ENCODE data around the gene C11orf21. TPM values are rescaled to one million over a fixed set of nuclear protein-coding genes. Genes with fewer than 3 reads are reported as not detected.

The C11orf21 gene
- total RNA-seq, 2 donors from 2014 or later: 0.11 to 0.52 TPM

DNA sequence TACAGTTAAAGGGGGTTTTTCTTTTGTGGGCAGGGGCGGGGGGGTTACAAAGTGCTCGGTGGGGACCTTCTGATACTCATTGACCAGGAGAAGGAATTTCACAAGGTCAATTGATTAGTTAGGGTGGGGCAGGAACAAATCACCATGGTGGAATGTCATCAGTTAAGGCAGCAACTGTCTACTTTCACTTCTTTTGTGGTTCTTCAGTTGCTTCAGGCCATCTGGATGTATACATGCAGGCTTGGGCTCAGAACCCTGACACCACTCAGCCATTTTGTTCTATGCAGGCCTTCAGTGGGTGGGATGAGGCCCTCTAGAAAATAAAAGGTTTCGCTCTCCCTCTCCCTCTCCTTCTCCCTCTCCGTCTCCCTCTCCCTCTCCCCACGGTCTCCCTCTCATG, 29.7 kb upstream of the C11orf21 start:
- TF ChIP-seq, protein P1, sequence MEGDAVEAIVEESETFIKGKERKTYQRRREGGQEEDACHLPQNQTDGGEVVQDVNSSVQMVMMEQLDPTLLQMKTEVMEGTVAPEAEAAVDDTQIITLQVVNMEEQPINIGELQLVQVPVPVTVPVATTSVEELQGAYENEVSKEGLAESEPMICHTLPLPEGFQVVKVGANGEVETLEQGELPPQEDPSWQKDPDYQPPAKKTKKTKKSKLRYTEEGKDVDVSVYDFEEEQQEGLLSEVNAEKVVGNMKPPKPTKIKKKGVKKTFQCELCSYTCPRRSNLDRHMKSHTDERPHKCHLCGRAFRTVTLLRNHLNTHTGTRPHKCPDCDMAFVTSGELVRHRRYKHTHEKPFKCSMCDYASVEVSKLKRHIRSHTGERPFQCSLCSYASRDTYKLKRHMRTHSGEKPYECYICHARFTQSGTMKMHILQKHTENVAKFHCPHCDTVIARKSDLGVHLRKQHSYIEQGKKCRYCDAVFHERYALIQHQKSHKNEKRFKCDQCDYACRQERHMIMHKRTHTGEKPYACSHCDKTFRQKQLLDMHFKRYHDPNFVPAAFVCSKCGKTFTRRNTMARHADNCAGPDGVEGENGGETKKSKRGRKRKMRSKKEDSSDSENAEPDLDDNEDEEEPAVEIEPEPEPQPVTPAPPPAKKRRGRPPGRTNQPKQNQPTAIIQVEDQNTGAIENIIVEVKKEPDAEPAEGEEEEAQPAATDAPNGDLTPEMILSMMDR (IDR thresholded peaks at IDR 0.05): no peak
- Histone ChIP-seq H3K27ac (no peak overlapping the region), H3K4me3 (no peak overlapping the region), H3K9me3 (no peaks in the 10 kb centered on the region), H3K9ac (ENCODE audit: low read depth in 2 of 2, low read length in 2 of 2) (no peak overlapping the region), H3K27me3 (no peaks in the 10 kb centered on the region), H3K4me1 (no peaks in the 10 kb centered on the region), H3K36me3 (no peaks in the 10 kb centered on the region)
- intact Hi-C loops (cut with DNase I): no loop called here
- DNase-seq: no peak

DNA sequence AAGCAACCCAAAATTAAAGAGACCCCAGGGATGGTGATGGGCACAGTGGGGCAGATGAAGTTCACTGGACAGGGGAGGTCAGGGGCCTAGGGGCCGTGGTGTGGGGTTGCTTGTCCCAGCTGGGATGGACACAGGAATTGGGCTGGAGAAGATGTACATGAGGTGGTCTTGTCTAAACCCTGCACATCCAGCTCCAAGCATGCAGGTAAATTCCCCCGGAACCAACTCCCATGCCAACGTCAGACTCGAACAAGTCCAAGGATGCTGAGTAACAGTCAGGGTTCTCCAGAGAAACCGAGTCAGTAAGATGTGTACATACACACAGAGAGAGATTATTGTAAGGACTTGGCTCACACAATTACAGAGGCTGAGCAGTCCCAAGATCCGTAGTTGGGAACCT, 29.0 kb upstream of the C11orf21 start:
- DNase-seq: no peak
- H3K4me3 ChIP-seq: no peak overlapping the region
- H3K27me3 ChIP-seq: no peaks in the 10 kb centered on the region
- H3K4me1 ChIP-seq: no peaks in the 10 kb centered on the region
- H3K36me3 ChIP-seq: no peaks in the 10 kb centered on the region
- TF ChIP-seq, protein P1 (IDR thresholded peaks at IDR 0.05): no peak
- no peaks in the 10 kb centered on the region for H3K9me3 ChIP-seq
- no peak overlapping the region for H3K27ac ChIP-seq
- no peak overlapping the region for H3K9ac ChIP-seq (ENCODE audit: low read depth in 2 of 2, low read length in 2 of 2)
- intact Hi-C loops (cut with DNase I): no loop called here

DNA sequence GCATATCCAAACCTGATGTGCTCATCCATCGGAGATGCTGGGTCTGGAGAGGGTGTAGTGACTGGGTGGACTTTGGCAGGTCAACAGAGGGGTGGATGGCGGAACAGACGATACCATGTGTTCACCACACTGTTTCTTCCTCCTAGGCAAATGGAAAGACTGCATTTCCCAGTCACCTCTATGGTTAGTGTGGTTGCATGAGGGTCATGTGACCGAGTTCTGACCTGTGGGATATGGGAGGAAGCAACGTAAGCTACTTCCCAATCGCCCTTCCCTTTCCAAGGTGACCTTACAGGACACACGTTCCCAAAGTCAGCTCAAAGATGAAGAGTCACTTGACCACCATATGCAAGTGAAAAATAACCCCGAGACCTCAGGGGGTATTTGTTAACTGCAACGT, 27.8 kb upstream of the C11orf21 start:
- intact Hi-C loops (cut with DNase I): no loop called here
- no peak overlapping the region for H3K4me3 ChIP-seq
- no peak overlapping the region for H3K9ac ChIP-seq (ENCODE audit: low read depth in 2 of 2, low read length in 2 of 2)
- no peak overlapping the region for H3K27ac ChIP-seq
- H3K27me3 ChIP-seq: no peaks in the 10 kb centered on the region
- TF ChIP-seq, protein P1 (IDR thresholded peaks at IDR 0.05): no peak
- no peak for DNase-seq
- H3K36me3 ChIP-seq: no peaks in the 10 kb centered on the region
- H3K9me3 ChIP-seq: no peaks in the 10 kb centered on the region
- H3K4me1 ChIP-seq: no peaks in the 10 kb centered on the region

DNA sequence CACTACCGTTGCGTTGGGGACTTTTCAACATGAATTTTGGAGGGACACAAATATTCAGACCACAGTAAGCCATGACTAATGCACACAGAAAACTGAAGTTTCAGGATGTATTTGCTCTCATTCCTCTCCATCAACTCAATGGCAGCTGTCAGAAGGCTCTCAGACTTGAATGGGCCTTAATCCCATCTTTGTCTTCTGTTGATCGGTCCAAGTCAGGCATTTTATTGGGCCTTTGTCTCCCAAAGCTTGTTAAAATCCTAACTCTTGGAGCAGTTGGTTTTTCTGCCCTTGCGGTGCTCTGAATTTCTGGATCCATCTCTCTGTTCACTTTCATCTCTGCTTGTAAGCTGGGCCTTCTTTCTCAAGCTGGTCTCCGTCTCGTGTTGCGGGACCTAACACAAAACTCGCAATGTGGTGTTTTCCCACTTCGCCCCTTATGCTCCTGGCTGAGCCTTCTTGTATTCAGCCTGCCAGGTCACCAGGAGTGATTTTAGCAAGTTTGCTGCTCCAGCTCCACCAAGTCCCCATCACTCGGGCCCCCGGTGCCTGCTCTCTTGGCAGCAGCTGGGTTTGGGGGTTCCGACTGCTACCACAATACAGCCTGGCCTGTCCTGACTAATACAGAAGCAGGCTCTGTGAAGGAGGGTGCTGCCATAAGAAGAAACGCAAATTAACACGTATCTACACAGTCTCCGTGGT, 27.1 kb upstream of the C11orf21 start:
- Histone ChIP-seq H3K36me3 (no peaks in the 10 kb centered on the region), H3K4me1 (no peaks in the 10 kb centered on the region), H3K27me3 (no peaks in the 10 kb centered on the region), H3K4me3 (no peak overlapping the region), H3K27ac (no peak overlapping the region), H3K9ac (ENCODE audit: low read depth in 2 of 2, low read length in 2 of 2) (no peak overlapping the region), H3K9me3 (no peaks in the 10 kb centered on the region)
- TF ChIP-seq, protein P1 (IDR thresholded peaks at IDR 0.05): no peak
- intact Hi-C loops (cut with DNase I): no loop called here
- DNase-seq: no peak

DNA sequence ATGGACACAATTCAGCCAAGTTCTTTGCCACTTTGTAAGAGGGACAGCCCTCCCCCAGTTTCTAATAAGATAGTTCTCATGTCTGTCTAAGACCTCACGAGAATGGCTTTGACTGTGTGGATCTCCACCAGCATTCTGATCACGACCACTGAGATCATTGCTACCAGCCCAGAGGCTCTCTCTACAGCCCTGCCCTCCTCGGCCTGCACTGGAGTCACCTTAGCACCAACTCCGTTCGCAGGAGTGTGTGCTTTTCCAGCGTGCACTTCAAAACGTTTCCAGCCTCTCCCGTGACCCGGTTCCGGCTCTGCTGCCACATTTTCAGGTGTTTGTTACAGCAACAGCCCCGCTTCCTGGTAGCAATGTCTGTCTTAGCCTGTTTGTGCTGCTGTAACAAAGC, 26.3 kb upstream of the C11orf21 start:
- no peaks in the 10 kb centered on the region for H3K27me3 ChIP-seq
- no peaks in the 10 kb centered on the region for H3K36me3 ChIP-seq
- no peak overlapping the region for H3K4me3 ChIP-seq
- H3K9me3 ChIP-seq: no peaks in the 10 kb centered on the region
- H3K4me1 ChIP-seq: no peaks in the 10 kb centered on the region
- no peak overlapping the region for H3K27ac ChIP-seq
- intact Hi-C loops (cut with DNase I): no loop called here
- TF ChIP-seq, protein P1 (IDR thresholded peaks at IDR 0.05): no peak
- DNase-seq: no peak
- no peak overlapping the region for H3K9ac ChIP-seq (ENCODE audit: low read depth in 2 of 2, low read length in 2 of 2)

Data from colonic mucosa (tissue), 4 donors.